Uterus (tissue), 2 donors: ENCODE results near the gene ISCA2.

Experiments used
- CTCF ChIP-seq, 4 experiments: fragments of 200-600 bp in 2 of 4; fragments of 450-650 bp in 2 of 4; sonication (generic) in 2 of 4; IDR thresholded peaks; one replicate each; pipeline ENCODE4 v1.5.1; 2016 to 2019; ENCODE audit warnings: antibody characterized with exemption in 4 of 4, mild to moderate bottlenecking in 2 of 4, moderate library complexity in 1 of 4
- POLR2A ChIP-seq, 2 donors: fragments of 450-650 bp; IDR thresholded peaks; one replicate each; pipeline ENCODE4 v1.6.1; 2016; ENCODE audit warnings: antibody characterized with exemption in 2 of 2, mild to moderate bottlenecking in 1 of 2, moderate library complexity in 1 of 2

- TF ChIP-seq CTCF (IDR thresholded peaks at IDR 0.05) (no peak), POLR2A (IDR thresholded peaks at IDR 0.05) (no peak)
Measured at GRCh38 chr14:74539503-74539902, 45.9 kb downstream of the ISCA2 start.
